HepG2 (cell line): Measurements from ENCODE around the gene TPX2. TPM values are rescaled to one million over a fixed set of nuclear protein-coding genes. Genes with fewer than 3 reads are reported as not detected.
A peak's percentile ranks its signal among the peaks of the same experiment; 100 is the strongest.

Source experiments
- BORCS8-MEF2B ChIP-seq: sonication (generic); formaldehyde crosslinking; IDR thresholded peaks from 2 replicates; pipeline ENCODE4 v1.8.0; 2022; ENCODE audit warnings: mild to moderate bottlenecking, missing genetic modification reagents
- CREB1 ChIP-seq, 2 experiments: fragments of 450-650 bp in 1 of 2; IDR thresholded peaks; 2 replicates each; pipeline ENCODE4 v1.6.1; 2016 to 2017; ENCODE audit warnings: control low read depth in 1 of 2, mild to moderate bottlenecking in 1 of 2, missing compliant biosample characterization in 1 of 2, missing genetic modification characterization in 1 of 2
- CSRNP2 ChIP-seq: sonication (generic); formaldehyde crosslinking; conservative IDR thresholded peaks from 2 replicates; pipeline ENCODE4 v1.8.0; 2022; ENCODE audit warnings: low read depth, missing genetic modification reagents
- GATAD2A ChIP-seq: IDR thresholded peaks from 2 replicates; pipeline ENCODE4 v1.6.1; 2016
- HNF4A ChIP-seq: sonication (generic); formaldehyde crosslinking; IDR thresholded peaks from 2 replicates; pipeline ENCODE4 v1.4.0; 2020; ENCODE audit warnings: missing genetic modification reagents
- ISX ChIP-seq: sonication (generic); formaldehyde crosslinking; conservative IDR thresholded peaks from 2 replicates; pipeline ENCODE4 v1.5.0; 2020; ENCODE audit warnings: missing genetic modification reagents
- MEIS2 ChIP-seq: sonication (generic); formaldehyde crosslinking; IDR thresholded peaks from 2 replicates; pipeline ENCODE4 v1.9.0; 2021; ENCODE audit warnings: mild to moderate bottlenecking, missing genetic modification reagents
- NAIF1 ChIP-seq: sonication (generic); formaldehyde crosslinking; IDR thresholded peaks from 2 replicates; pipeline ENCODE4 v1.5.0; 2020; ENCODE audit warnings: mild to moderate bottlenecking, missing genetic modification reagents, borderline replicate concordance
- NCOA2 ChIP-seq: sonication (generic); formaldehyde crosslinking; IDR thresholded peaks from 2 replicates; pipeline ENCODE4 v1.8.0; 2022; ENCODE audit warnings: inconsistent platforms
- NRL ChIP-seq: sonication (generic); formaldehyde crosslinking; IDR thresholded peaks from 2 replicates; pipeline ENCODE4 v1.5.0; 2020; ENCODE audit warnings: missing genetic modification reagents, mild to moderate bottlenecking, moderate library complexity, borderline replicate concordance
- POLR2AphosphoS2 ChIP-seq: IDR thresholded peaks from 2 replicates; pipeline ENCODE4 v1.6.1; 2011; ENCODE audit warnings: low read depth, low read length, improper control_type of control experiment
- RFXAP ChIP-seq: sonication (generic); formaldehyde crosslinking; IDR thresholded peaks from 2 replicates; pipeline ENCODE4 v1.4.0; 2020; ENCODE audit warnings: missing genetic modification reagents, borderline replicate concordance
- THAP9 ChIP-seq: sonication (generic); formaldehyde crosslinking; IDR thresholded peaks from 2 replicates; pipeline ENCODE4; 2020; ENCODE audit warnings: missing genetic modification reagents, mild to moderate bottlenecking, borderline replicate concordance
- THRA ChIP-seq: sonication (generic); formaldehyde crosslinking; IDR thresholded peaks from 2 replicates; pipeline ENCODE4 v1.4.0; 2020; ENCODE audit warnings: missing genetic modification reagents, borderline replicate concordance
- ZFP37 ChIP-seq: sonication (generic); formaldehyde crosslinking; IDR thresholded peaks from 2 replicates; pipeline ENCODE4 v1.4.0; 2020; ENCODE audit warnings: missing genetic modification reagents, borderline replicate concordance
- ZMYM3 ChIP-seq: sonication (generic); formaldehyde crosslinking; IDR thresholded peaks from 2 replicates; pipeline ENCODE4 v1.5.1; 2020; ENCODE audit warnings: mild to moderate bottlenecking, missing genetic modification reagents
- ZNF30 ChIP-seq: sonication (generic); formaldehyde crosslinking; IDR thresholded peaks from 2 replicates; pipeline ENCODE4 v1.5.0; 2020; ENCODE audit warnings: mild to moderate bottlenecking, missing genetic modification reagents
- ZNF337 ChIP-seq: sonication (generic); formaldehyde crosslinking; IDR thresholded peaks from 2 replicates; pipeline ENCODE4 v1.5.1; 2020; ENCODE audit warnings: missing genetic modification reagents, low read depth, mild to moderate bottlenecking, borderline replicate concordance
- ZNF343 ChIP-seq: sonication (generic); formaldehyde crosslinking; IDR thresholded peaks from 2 replicates; pipeline ENCODE4 v1.4.0; 2020; ENCODE audit warnings: mild to moderate bottlenecking, missing genetic modification reagents
- ZNF350 ChIP-seq: sonication (generic); formaldehyde crosslinking; IDR thresholded peaks from 2 replicates; pipeline ENCODE4 v1.4.0; 2020; ENCODE audit warnings: mild to moderate bottlenecking, low read depth, missing genetic modification reagents, borderline replicate concordance
- ZNF598 ChIP-seq: sonication (generic); formaldehyde crosslinking; IDR thresholded peaks from 2 replicates; pipeline ENCODE4 v1.5.1; 2020; ENCODE audit warnings: mild to moderate bottlenecking, missing genetic modification reagents, borderline replicate concordance
- ZNF674 ChIP-seq: sonication (generic); formaldehyde crosslinking; IDR thresholded peaks from 2 replicates; pipeline ENCODE4 v1.5.0; 2020; ENCODE audit warnings: low read depth, mild to moderate bottlenecking, missing genetic modification reagents
- ZNF75D ChIP-seq: sonication (generic); formaldehyde crosslinking; IDR thresholded peaks from 2 replicates; pipeline ENCODE4 v1.8.1; 2023; ENCODE audit warnings: missing genetic modification reagents, mild to moderate bottlenecking, borderline replicate concordance
- ZNF816 ChIP-seq: sonication (generic); formaldehyde crosslinking; IDR thresholded peaks from 2 replicates; pipeline ENCODE4 v1.8.0; 2022; ENCODE audit warnings: missing genetic modification reagents, mild to moderate bottlenecking, borderline replicate concordance
- polyA plus RNA-seq, 8 experiments: library from polyadenylated mRNA; depleted of rRNA in 3 of 8; stranded (reverse) in 7 of 8; unstranded in 1 of 8; fragments of >200 nt; fragmentation: Illumina TruSeq in 4 of 8; extraction: Trizol in 4 of 8; gene quantifications; 2 replicates each; pipeline versions ENCODE4 v1.2.1 to v1.2.3, GENCODE V29; 2011 to 2016; ENCODE audit warnings: low read depth in 4 of 8, missing spikeins in 1 of 8, mixed read lengths in 1 of 8; ENCODE audit not compliant: insufficient read depth in 1 of 8
- total RNA-seq, 5 experiments: library from RNA; depleted of rRNA; stranded (reverse); fragments of >200 nt; fragmentation: Illumina TruSeq; extraction: Trizol; gene quantifications; 2 replicates each; pipeline ENCODE4 v1.2.3, GENCODE V29; 2016; ENCODE audit warnings: low read depth in 1 of 5

The TPX2 gene
- total and polyA plus RNA-seq, 2 of the 13 experiments (the other 11 are each of a cell fraction or from before 2014, with no cell fraction given): 34.3 to 124 TPM

GRCh38 chr20:31700747-31701146, 38.3 kb upstream of the TPX2 start (continued):
- no peak for TF ChIP-seq CREB1 (IDR thresholded peaks at IDR 0.05)
- TF ChIP-seq CREB1 (CRISPR knock-in tag; IDR thresholded peaks at IDR 0.05): no peak
- no peak for TF ChIP-seq NRL (CRISPR knock-in tag)
- TF ChIP-seq NAIF1 (CRISPR knock-in tag): no peak
- TF ChIP-seq ISX (CRISPR knock-in tag): no peak
- TF ChIP-seq MEIS2 (CRISPR knock-in tag): no peak
- TF ChIP-seq ZNF75D (CRISPR knock-in tag): 0 out of 2 replicates have a peak, but pooled peaks have one; percentile 27
- TF ChIP-seq ZNF343 (CRISPR knock-in tag): no peak
- TF ChIP-seq THAP9 (CRISPR knock-in tag): peak; percentile 14; the same call in 1 of the 2 replicates
- no peak for TF ChIP-seq ZFP37 (CRISPR knock-in tag)
- TF ChIP-seq ZNF674 (CRISPR knock-in tag): no peak
- TF ChIP-seq ZNF350: 0 out of 2 replicates have a peak, but pooled peaks have one; percentile 20
- TF ChIP-seq ZNF816 (CRISPR knock-in tag): no peak
- 0 out of 2 replicates have a peak, but pooled peaks have one; percentile 37 for TF ChIP-seq ZNF337 (CRISPR knock-in tag)
- no peak for TF ChIP-seq NCOA2 (CRISPR knock-in tag)
- TF ChIP-seq GATAD2A (CRISPR knock-in tag): 0 out of 2 replicates have a peak, but pooled peaks have one; percentile 9
- no peak for TF ChIP-seq POLR2AphosphoS2
- TF ChIP-seq ZNF30 (CRISPR knock-in tag): no peak
- TF ChIP-seq HNF4A (CRISPR knock-in tag): no peak
- peak; percentile 51 for TF ChIP-seq ZMYM3 (CRISPR knock-in tag)
- no peak for TF ChIP-seq CSRNP2
- peak; percentile 20; the same call in 1 of the 2 replicates for TF ChIP-seq THRA
- TF ChIP-seq RFXAP (CRISPR knock-in tag): no peak
- TF ChIP-seq ZNF598 (CRISPR knock-in tag): no peak
- 0 out of 2 replicates have a peak, but pooled peaks have one; percentile 1 for TF ChIP-seq BORCS8-MEF2B (CRISPR knock-in tag)
